HepG2 (cell line): ENCODE data around the gene ZNF618.

ENCODE experiments used
- BHLHE40 ChIP-seq: IDR thresholded peaks from 2 replicates; pipeline ENCODE4 v1.6.1; 2011; ENCODE audit warnings: low read length, improper control_type of control experiment
- CTCF ChIP-seq: sonication (generic); formaldehyde crosslinking; IDR thresholded peaks from 2 replicates; pipeline ENCODE4 v1.5.0; 2020; ENCODE audit warnings: mild to moderate bottlenecking, missing genetic modification reagents, moderate library complexity
- MTF1 ChIP-seq: sonication (generic); formaldehyde crosslinking; IDR thresholded peaks from 2 replicates; pipeline ENCODE4 v1.5.0; 2020; ENCODE audit warnings: missing genetic modification reagents
- POLR2A ChIP-seq, 2 experiments: IDR thresholded peaks; 2 replicates each; pipeline ENCODE4 v1.6.1; 2011; ENCODE audit warnings: low read depth in 2 of 2, low read length in 2 of 2, mild to moderate bottlenecking in 1 of 2, moderate library complexity in 1 of 2; ENCODE audit not compliant: insufficient read depth in 1 of 2
- RFX5 ChIP-seq: IDR thresholded peaks from 2 replicates; pipeline ENCODE4 v1.6.1; 2011; ENCODE audit warnings: low read depth, low read length, improper control_type of control experiment
- ZNF121 ChIP-seq: sonication (generic); formaldehyde crosslinking; IDR thresholded peaks from 2 replicates; pipeline ENCODE4 v1.5.0; 2020; ENCODE audit warnings: mild to moderate bottlenecking, missing genetic modification reagents

GRCh38 chr9:113868501-113868900, 7.6 kb upstream of the ZNF618 start:
- TF ChIP-seq BHLHE40 (no peak), POLR2A (IDR thresholded peaks at IDR 0.05; ENCODE audit: insufficient read depth in 1 of 2, low read depth in 2 of 2, low read length in 2 of 2) (no peak), CTCF (CRISPR knock-in tag) (no peak), MTF1 (CRISPR knock-in tag) (no peak), ZNF121 (CRISPR knock-in tag) (no peak), RFX5 (no peak)
